Progenitor cell of endocrine pancreas (in vitro differentiated cells): ENCODE results near the gene SOX8. TPM values are rescaled to one million over a fixed set of nuclear protein-coding genes. Genes with fewer than 3 reads are reported as not detected.
A peak's percentile ranks its signal among the peaks of the same experiment; 100 is the strongest.

ENCODE experiments used
- DNase-seq: peaks from one replicate; pipeline ENCODE4 v3.0.0; 2021; ENCODE audit warnings: low spot score; ENCODE audit not compliant: unreplicated experiment
- H3K27ac Mint-ChIP-seq: 2 replicates; pipeline ENCODE4 v1.8.0; 2021; ENCODE audit warnings: mild to moderate bottlenecking, moderate library complexity, mixed read lengths
- H3K27me3 Mint-ChIP-seq: 2 replicates; pipeline ENCODE4 v1.8.0; 2021; ENCODE audit warnings: mixed read lengths
- H3K36me3 Mint-ChIP-seq: 2 replicates; pipeline ENCODE4 v1.8.0; 2022; ENCODE audit warnings: mixed read lengths; ENCODE audit not compliant: insufficient read depth
- H3K4me1 Mint-ChIP-seq: 2 replicates; pipeline ENCODE4 v1.8.0; 2021; ENCODE audit warnings: low read depth, mixed read lengths
- H3K4me3 Mint-ChIP-seq: 2 replicates; pipeline ENCODE4 v1.8.0; 2021; ENCODE audit warnings: low read depth, mild to moderate bottlenecking, moderate library complexity, mixed read lengths
- H3K9me3 Mint-ChIP-seq: 2 replicates; pipeline ENCODE4 v1.8.0; 2021; ENCODE audit warnings: low read depth, mixed read lengths
- total RNA-seq: library from RNA; stranded (reverse); gene quantifications from 2 replicates; pipeline ENCODE4 v1.2.1, GENCODE V29; 2021
- TF ChIP-seq, protein P1 (sequence below): fragments of 200-600 bp; sonication (generic); IDR thresholded peaks from one replicate; pipeline ENCODE4 v1.5.0; 2021; ENCODE audit warnings: antibody characterized with exemption, mild to moderate bottlenecking; ENCODE audit not compliant: unreplicated experiment

Gene SOX8
- total RNA-seq, 1 donor from 2014 or later, result 6.7 TPM

DNA sequence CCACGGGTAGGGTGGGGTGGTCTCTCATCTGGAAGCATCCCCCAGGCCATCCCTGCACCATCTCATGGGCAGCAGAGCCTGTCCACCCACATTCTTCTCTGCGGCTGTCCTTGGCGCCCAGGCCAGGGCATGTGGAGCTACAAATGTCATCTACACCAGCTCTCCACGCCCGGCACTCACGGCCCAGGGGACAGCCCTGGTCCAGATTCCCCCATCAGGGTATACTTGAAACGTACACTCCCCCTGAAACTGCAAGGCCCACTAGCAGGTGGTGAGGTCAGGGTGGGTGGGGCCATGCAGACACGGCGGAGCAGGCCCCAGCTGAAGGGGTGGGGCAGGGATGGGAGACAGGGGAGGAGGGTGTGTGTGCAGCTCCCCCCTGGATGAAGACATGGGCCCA, 3.2 kb upstream of the SOX8 start:
- Mint-ChIP-seq H3K4me3 (no peak overlapping the region), H3K4me1 (peaks cover 5% of the 10 kb centered on the region), H3K9me3 (no peaks in the 10 kb centered on the region), H3K27me3 (peaks cover 36% of the 10 kb centered on the region), H3K27ac (peak overlapping the region; percentile 4), H3K36me3 (no peaks in the 10 kb centered on the region)
- DNase-seq, result no peak
- TF ChIP-seq, protein P1, sequence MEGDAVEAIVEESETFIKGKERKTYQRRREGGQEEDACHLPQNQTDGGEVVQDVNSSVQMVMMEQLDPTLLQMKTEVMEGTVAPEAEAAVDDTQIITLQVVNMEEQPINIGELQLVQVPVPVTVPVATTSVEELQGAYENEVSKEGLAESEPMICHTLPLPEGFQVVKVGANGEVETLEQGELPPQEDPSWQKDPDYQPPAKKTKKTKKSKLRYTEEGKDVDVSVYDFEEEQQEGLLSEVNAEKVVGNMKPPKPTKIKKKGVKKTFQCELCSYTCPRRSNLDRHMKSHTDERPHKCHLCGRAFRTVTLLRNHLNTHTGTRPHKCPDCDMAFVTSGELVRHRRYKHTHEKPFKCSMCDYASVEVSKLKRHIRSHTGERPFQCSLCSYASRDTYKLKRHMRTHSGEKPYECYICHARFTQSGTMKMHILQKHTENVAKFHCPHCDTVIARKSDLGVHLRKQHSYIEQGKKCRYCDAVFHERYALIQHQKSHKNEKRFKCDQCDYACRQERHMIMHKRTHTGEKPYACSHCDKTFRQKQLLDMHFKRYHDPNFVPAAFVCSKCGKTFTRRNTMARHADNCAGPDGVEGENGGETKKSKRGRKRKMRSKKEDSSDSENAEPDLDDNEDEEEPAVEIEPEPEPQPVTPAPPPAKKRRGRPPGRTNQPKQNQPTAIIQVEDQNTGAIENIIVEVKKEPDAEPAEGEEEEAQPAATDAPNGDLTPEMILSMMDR, result no peak

GRCh38 chr16:979147-979546, 2.4 kb upstream of the SOX8 start:
- H3K27ac Mint-ChIP-seq, result no peak overlapping the region
- no peaks in the 10 kb centered on the region for H3K9me3 Mint-ChIP-seq
- H3K36me3 Mint-ChIP-seq, result no peaks in the 10 kb centered on the region
- TF ChIP-seq, protein P1, result no peak
- H3K4me1 Mint-ChIP-seq, result peaks cover 2% of the 10 kb centered on the region
- no peak for DNase-seq
- H3K27me3 Mint-ChIP-seq, result peaks cover 38% of the 10 kb centered on the region
- no peak overlapping the region for H3K4me3 Mint-ChIP-seq

GRCh38 chr16:979859-980594, 1.5 kb upstream of the SOX8 start:
- H3K4me3 Mint-ChIP-seq, result no peak overlapping the region
- peaks cover 1% of the 10 kb centered on the region for H3K4me1 Mint-ChIP-seq
- TF ChIP-seq, protein P1, result peak; percentile 13
- DNase-seq, result no peak
- H3K36me3 Mint-ChIP-seq, result no peaks in the 10 kb centered on the region
- no peaks in the 10 kb centered on the region for H3K9me3 Mint-ChIP-seq
- H3K27ac Mint-ChIP-seq, result no peak overlapping the region
- peaks cover 37% of the 10 kb centered on the region for H3K27me3 Mint-ChIP-seq

- H3K4me3 Mint-ChIP-seq, result no peak overlapping the region
- no peaks in the 10 kb centered on the region for H3K36me3 Mint-ChIP-seq
- H3K27me3 Mint-ChIP-seq, result peaks cover 37% of the 10 kb centered on the region
- no peak for DNase-seq
- peaks cover 1% of the 10 kb centered on the region for H3K4me1 Mint-ChIP-seq
- H3K27ac Mint-ChIP-seq, result no peak overlapping the region
- no peaks in the 10 kb centered on the region for H3K9me3 Mint-ChIP-seq
- TF ChIP-seq, protein P1, result no peak
Observed at GRCh38 chr16:980595-980854, 1.0 kb upstream of the SOX8 start.

GRCh38 chr16:982145-983043, 824 bp downstream of the SOX8 start:
- H3K27me3 Mint-ChIP-seq, result peaks cover 40% of the 10 kb centered on the region
- peaks cover 2% of the 10 kb centered on the region for H3K36me3 Mint-ChIP-seq
- TF ChIP-seq, protein P1, result no peak
- no peaks in the 10 kb centered on the region for H3K9me3 Mint-ChIP-seq
- H3K27ac Mint-ChIP-seq, result no peak overlapping the region
- peaks cover 1% of the 10 kb centered on the region for H3K4me1 Mint-ChIP-seq
- DNase-seq, result no peak
- H3K4me3 Mint-ChIP-seq, result peak overlapping the region; percentile 58
